DND-41 (cell line): ENCODE measurements around the gene ZNF326.

ENCODE experiments used
- CTCF ChIP-seq: IDR thresholded peaks from 2 replicates; pipeline ENCODE4 v1.5.1; 2012; ENCODE audit warnings: borderline replicate concordance, low read length, moderate library complexity, mild to moderate bottlenecking; ENCODE audit not compliant: poor library complexity, severe bottlenecking; ENCODE audit errors: extremely low read depth
- EZH2 ChIP-seq: IDR thresholded peaks from 3 replicates; pipeline ENCODE4 v1.6.1; 2012; ENCODE audit warnings: borderline replicate concordance, low read depth, mild to moderate bottlenecking, moderate library complexity, low read length, inconsistent platforms; ENCODE audit not compliant: severe bottlenecking

DNA sequence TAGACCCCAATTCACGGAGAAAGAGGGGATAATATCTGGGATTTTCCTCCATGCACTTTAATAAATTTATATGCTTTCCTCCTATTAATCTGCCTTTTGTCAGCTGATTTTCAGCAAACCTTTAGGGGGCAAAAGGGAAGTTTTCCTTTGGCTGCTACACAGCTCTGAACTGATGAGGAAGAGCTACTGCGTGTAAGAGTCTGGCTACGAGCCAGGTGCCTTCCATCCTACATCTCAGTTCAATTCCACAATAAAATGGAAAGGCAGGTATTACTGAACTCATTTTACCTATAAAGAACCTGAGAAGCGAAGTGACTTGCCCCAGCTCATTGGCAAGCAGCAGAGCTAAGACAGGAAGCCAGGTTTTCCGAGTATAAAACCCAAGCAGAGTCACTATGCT, 28.3 kb upstream of the ZNF326 start:
- no peak for TF ChIP-seq CTCF
- TF ChIP-seq EZH2: no peak
